Measurements from ENCODE around the gene CNIH1.

GRCh38 chr14:54488646-54489317, 47.6 kb upstream of the CNIH1 start, which contains the start of gene GMFB:
- TF ChIP-seq CTCF (IDR thresholded peaks at IDR 0.05) = peak in 1 of 3 donors; percentile 29
- no peak for TF ChIP-seq EP300 (IDR thresholded peaks at IDR 0.05)
- TF ChIP-seq POLR2A (IDR thresholded peaks at IDR 0.05) = peak; percentile 70

All from ovary (tissue), 3 donors.